NCI-H526 (cell line): ENCODE data around the gene TTC23.

Experiments used
- DNase-seq, 2 experiments: peaks; one replicate each; lab custom pipeline; 2025; lab: John Stamatoyannopoulos, UW

Gene TTC23, protein sequence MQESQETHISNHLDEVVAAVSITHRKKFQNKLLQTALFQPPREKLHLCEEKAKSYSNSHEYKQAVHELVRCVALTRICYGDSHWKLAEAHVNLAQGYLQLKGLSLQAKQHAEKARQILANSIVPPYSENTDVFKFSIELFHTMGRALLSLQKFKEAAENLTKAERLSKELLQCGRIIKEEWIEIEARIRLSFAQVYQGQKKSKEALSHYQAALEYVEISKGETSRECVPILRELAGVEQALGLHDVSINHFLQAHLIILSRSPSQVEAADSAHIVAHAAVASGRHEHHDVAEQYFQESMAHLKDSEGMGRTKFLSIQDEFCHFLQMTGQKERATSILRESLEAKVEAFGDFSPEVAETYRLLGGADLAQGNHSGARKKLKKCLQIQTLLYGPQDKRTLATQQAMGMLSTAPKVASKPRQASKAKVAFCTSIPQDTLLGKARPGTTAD

DNA sequence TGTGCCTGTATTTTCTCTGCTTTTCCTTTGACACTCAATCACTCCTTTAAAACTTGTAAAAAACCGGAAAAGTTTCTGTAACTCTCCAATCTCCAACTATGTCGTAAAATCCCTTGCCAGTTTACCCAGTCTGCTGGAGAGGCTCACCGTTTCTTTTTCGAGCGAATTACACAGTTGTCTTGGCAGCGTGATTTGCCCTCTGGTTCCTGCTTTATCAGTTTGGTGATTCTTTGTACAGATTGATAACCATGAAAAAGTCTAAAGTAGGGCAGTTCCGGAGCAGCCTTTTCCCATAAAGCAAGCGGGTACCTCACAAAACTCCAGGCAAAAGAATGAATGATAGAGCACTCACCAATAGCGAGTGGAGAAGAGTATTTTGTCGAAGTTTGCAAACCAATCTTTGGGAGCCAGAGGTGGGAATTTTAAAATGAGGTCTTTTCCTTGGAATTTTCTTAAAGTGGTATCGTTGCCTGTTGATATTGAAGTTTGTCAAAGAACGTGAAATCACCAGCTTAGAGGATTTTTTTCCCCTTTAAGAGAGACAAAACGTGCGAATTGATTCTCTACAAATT lies at the start of gene TTC23:
Gene TTC23, minus strand, starts transcription at position 312 of the 572 bp plus-strand sequence. CDS start 20,869 bp downstream, outside the sequence.
- DNase-seq: no peak

DNA sequence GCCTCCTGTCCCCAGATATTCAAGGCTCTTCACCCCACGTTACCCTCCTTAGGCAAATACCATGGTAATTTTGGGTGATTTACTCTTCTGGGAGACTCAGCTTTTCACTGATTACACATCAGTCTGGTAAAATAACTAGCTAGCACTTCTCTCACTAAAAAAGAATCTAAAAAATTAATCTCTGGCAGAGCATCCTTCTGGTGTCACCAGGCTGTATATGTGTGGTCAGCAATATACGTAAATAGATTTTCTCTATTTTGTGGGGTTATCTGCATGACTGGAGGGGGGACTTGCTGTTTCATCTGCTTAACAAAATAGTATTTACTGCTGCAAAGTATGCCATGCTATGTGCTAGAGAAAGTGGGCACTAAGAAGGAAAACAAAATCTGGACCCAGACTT lies 47.0 kb upstream of the TTC23 start:
- no peak for DNase-seq

DNA sequence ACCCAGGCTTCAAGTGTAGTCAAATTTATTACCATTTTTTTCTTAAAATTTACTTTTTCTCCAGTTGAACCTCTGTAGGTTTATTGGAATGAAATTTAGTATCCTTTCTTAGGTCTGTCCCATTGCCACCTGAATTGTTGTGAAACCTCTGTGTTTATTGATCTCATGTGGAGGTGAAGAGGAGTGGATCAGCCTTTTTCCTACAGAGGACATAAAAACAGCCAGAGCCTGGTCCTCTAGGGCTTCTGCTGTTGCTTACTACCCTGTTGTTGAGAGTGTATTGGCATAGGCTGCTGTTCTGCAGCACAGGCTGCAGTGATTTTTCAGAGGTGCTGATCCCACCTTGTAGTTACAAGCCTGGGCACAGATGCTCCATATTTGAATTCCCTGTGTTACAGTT lies 46.5 kb upstream of the TTC23 start:
- no peak for DNase-seq

DNA sequence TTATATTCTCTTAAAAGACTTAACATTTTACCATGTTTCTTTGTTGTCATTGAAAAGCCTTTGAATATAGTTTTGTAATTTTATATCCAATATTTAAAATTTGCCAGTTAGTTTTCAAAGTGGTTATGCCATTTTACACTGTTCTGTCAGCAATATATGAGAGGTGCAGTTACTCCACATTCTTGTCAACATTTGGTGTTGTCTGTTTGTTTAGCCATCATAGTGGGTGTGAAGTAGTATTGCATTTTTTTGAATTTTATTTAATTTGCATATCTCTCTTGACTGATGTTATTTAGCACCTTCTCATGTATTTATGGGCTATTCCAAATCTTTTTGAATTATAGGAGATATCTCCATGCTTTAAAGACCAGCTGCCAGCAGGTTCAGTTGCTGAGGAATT lies 42.3 kb upstream of the TTC23 start:
- DNase-seq: no peak

DNA sequence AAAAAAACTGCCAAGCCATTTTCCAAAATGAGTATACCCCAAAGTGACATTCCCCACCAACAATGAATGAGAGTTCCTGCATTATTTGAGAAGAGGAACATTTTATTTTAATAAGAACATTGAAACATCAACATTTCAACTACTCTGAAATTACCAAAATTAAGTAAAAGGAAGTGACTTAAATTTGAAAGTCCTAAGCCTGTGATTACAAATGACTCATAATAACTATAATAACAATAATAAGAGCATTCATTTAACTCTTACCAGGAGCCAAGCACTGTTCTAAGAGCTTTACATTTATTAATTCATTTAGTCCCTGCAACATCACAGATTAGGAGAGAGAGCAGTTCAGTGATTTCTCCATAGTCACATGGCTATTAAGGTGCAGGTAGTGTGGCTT lies 34.3 kb upstream of the TTC23 start:
- no peak for DNase-seq

DNA sequence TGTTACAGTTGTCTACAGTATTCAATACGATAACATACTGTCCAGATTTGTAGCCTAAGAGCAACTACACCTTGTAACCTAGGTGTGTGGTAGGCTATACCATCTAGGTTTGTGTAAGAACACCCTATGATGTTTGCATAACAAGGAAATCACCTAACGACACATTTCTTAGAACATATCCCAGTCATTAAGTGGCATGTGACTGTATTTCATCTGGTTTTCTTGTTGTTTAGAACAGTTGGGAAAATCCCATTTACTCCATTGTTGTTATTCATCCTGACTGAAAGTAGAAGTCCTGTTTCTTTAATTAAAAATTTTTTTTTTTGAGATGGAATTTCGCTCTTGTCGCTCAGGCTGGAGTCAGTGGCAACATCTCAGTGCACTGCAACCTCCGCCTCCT lies 33.2 kb upstream of the TTC23 start:
- no peak for DNase-seq

DNA sequence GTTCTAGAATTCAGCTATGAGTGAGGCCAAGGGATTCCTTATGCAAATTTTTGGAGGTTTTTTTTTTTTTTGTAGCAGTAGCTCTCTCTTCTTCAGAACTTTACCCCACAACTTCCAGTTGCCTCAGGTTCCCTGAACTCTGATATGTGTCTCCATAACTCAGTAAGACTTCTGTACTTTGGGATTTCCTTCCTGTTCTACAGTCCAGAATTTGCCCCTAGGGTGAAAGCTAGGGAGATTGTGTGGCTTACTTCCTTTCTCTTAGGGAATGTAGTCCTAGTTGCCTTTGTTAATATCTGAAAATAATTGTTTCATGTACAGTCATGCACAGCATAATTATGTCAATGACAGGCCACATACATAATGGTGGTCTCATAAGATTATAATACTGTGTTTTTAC lies 32.7 kb upstream of the TTC23 start:
- no peak for DNase-seq

DNA sequence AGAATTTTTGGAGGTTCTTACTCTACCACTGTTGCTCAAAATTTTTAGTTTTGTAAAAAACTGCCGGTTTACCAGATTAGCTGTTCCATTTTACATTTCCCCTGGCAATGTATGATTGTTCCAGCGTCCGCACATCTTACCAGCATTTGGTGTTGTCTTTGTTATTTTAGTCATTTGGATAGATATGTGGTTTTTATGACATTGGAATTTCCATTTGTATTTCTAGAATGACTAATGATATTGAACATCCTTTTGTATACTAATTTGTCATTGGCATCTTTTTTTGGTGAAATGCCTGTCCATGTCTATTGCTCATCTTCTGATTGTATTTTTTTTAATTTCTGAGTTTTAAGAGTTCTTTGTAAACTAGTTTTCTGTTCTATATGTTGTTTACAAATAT lies 30.4 kb upstream of the TTC23 start:
- DNase-seq: no peak

DNA sequence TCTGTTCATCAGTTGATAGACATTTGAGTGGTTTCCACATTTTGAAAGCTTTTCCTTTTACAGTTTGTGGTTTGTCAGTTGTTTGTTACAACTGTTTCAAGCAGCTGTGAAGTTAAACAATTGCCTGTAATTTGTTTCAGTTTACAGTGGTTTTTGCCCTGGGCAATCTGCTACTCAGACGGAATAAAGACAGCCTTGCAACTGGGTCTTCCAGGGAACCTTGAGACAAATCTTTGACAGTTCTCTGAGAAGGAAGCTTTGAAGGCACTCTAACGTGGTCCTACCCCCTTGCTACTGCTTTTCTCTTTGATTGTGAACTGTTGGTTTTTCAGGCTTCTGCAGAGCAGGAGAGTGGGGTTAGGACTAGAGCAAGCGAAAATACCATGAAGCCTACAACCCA lies 29.9 kb upstream of the TTC23 start:
- DNase-seq: no peak

DNA sequence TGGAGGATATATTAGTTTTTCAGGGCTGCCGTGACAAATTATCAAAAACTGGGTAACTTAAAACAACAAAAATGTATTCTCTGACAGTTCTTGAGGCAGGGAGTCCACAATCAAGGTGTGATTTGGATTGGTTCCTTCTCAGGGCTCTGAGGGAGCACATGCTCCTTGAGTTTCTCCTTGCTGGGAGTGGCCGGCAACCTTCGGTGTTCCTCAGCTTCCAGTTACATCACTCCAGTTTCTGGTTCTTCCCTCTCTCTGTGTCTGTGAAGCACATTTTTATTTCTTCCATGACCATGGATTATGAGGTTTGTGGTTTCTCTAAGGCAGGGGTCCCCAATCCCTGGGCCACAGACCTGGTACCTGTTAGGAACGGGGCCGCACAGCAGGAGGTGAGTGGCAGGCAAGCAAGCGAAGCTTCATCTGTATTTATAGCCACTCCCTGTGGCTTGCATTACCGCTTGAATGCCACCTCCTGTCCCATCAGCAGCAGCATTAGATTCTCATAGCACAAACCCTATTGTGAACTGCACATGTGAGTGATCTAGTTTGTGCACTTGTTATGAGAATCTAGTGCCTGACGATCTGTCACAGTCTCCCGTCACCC lies 26.2 kb upstream of the TTC23 start:
- DNase-seq: peak in 1 of 2 experiments; percentile 4

DNA sequence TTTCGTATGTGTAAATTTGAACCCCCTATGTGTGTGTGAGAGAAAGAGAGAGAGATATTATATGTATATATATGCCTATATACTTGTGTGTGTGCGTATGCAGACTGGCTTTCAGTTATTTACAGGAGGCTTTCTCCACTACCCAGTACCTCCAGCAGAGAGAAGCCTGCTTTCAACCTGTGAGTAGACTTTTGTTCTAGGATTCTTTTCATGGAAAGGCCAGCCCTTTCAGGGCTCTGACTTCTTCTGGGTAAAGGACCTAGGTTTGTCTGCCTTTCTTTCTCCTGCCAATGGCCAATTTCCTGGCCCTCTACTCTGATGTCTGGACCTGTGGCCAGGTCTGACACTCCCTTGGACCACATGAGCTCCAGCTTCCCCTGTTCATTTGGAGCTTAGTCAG lies 25.7 kb upstream of the TTC23 start:
- no peak for DNase-seq

DNA sequence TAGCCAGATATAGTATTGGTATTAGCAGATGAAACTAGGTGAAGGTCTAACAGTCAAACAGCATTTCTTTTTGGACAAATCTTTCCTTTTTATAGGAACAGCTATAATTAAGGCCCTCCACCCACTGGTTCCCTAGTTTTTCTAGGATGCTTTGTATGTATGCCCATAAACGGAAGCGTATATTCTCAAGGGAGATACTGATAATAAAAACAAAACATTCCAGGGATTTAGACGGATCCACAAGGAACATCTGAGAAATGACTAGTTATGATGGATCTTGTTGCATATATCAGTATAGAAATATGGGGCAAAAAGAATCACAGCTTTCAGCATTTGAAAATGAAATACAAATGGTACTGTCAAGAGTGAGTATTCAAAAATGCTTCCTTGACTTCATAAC lies 24.4 kb upstream of the TTC23 start:
- DNase-seq: no peak

DNA sequence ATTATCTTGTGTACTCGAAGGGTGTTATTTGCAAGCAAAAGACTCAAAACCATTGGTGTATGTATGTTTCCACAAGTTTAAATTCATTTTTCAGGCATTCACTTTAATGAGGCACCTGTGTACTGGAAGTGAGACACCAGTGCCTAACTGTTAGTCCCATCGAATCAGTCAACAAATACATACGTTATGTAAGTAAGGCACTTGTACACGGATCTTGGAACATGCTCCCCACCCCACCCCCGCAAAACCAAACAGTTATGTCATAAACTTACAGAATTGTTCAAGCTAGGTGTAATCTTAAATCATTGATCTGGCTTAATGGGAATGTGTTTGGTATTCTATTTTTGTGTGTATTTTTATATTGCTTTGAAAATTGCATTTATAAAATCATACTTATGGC lies 19.1 kb upstream of the TTC23 start:
- no peak for DNase-seq

DNA sequence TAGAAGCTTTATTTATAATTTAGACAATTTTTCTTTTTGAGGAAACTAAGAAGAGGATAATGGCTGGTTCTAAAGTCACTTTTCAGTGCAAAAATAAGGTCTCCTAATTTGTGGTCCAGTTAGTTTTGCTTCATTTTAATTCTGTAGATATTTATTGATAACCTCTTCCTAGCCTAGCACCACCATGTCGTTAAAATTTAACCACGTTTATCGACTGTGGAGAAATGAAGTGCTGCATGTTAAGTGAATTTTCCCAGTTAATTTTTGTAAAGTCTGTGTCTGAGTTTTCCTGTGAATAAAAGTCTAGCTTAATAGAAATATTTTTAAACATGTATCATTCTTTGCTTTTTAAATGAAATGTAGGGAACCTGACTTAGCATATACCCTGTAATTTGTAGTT lies 18.6 kb upstream of the TTC23 start:
- no peak for DNase-seq

DNA sequence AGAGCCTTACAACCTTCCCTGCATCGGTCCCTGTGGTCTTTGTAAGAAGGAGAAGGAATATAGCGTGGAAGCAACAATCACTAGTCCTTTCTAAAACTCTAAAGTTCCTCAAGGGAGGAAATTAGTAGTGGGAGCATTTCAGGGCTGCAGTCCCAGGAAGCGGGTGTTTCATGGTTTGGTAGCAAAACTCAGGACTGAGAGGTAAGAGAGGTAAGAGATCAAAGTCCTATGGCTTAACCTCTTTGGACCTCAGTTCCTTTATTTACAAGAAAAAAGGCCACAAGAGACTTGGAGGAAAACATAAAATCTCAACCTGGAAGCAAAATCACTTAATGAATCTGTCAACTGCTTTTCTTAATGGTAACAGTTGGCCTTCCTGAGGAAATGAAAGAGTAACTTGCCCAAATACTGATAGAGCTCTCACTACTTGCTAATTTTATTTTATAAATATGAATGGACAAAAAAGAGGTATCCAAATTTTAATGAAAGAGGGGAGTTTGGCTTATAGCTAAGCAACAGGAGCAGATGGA lies 16.2 kb upstream of the TTC23 start:
- no peak for DNase-seq

DNA sequence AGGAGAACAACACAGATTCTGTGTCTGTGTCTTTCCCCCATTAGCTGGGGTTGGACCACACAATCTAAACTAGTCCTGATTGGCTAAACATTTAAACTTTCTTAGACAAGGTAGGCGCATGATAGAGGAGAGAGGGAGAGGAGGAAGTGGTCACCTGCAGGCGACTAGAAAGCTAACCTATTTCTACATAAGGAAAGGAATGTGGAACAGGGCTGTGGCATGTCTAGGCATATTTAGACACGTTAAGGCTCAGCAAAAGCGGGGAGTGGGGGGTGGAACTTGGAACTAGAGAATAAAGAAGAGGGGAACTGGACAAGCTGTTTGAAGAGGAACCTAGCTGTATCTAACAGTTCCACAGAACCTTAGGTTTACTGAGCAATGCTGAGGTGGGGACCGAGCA lies 14.7 kb upstream of the TTC23 start:
- no peak for DNase-seq

DNA sequence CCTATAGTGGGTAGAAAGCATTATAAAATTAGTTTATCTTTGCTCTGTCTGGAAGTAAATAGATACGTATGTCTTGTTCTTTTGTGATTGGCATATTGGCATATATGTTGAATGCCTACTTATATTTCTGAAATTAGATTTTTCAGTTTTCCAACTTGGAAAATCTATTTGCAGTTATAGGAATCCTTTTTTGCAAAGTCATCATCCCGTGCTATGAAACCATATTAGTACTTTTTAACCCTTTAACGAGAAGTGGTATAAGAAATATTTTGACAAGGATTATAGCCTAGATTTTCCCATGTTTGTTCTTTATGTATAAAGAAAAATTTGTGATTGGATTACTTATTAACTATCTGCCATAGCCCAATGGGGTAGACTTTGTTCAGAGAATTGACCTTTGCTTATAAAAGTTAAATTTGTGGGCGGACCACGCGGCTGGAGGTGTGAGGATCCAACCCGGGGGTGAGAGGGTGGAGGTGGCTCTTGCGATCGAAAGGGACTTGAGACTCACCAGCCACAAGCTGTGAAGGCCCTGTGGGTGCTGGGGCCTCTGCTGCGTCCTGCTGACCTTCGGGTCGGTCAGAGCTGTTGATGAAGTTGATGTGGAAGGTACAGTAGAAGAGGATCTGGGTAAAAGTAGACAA lies 7.8 kb upstream of the TTC23 start:
- no peak for DNase-seq

DNA sequence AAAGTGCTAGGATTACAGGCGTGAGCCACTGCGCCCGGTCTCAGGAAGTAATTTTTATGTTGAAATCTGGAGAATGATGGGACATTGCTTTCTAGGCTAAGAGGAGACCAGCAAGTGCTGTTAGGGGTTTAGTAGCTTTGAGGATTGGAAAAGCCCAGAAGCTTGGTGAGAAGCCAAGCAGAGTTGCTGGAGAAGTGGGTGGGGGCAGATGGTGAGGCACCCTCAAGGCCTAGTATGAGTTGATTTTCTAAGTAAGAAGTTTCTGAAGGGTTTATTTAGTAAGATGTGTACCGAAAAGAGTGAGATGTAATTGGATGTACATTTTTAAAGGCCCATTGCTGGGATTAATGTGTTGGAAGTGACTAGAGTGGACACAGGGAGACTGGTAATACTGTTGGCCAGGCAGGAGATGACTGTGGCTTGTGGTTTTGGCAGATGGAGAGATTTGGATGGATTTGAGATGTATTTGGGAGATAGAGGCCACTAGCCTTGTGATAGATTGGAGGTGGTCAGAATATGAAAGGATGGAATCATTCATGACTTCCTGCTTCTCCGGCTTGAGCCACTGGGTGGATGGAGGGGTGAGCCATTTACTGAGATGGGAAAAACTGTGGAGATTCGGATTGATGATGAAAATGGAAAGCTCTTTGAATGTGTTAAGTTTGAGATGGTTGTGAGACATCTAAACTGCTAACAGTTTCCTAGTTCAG lies 4.2 kb upstream of the TTC23 start:
- no peak for DNase-seq

DNA sequence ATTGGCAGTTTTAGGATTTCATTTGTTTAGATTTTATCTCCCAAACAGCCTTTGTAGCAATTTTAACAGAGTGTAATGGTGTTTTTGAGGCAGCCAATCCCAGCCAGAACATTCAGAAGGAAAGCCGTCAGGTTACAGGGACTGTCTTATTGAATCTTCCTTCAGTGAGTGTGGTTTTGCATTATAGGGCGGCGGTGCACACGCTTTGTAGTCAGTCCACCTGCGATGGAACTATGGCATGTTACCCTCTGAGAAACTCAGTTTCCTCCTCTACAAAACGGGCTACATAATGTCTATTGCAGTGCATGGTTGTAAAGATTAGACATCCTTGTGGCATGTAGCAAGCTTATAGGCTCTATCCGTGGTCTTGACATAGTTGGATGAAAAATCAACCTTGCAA lies 2.9 kb upstream of the TTC23 start:
- peak in 1 of 2 experiments; percentile 37 for DNase-seq

DNA sequence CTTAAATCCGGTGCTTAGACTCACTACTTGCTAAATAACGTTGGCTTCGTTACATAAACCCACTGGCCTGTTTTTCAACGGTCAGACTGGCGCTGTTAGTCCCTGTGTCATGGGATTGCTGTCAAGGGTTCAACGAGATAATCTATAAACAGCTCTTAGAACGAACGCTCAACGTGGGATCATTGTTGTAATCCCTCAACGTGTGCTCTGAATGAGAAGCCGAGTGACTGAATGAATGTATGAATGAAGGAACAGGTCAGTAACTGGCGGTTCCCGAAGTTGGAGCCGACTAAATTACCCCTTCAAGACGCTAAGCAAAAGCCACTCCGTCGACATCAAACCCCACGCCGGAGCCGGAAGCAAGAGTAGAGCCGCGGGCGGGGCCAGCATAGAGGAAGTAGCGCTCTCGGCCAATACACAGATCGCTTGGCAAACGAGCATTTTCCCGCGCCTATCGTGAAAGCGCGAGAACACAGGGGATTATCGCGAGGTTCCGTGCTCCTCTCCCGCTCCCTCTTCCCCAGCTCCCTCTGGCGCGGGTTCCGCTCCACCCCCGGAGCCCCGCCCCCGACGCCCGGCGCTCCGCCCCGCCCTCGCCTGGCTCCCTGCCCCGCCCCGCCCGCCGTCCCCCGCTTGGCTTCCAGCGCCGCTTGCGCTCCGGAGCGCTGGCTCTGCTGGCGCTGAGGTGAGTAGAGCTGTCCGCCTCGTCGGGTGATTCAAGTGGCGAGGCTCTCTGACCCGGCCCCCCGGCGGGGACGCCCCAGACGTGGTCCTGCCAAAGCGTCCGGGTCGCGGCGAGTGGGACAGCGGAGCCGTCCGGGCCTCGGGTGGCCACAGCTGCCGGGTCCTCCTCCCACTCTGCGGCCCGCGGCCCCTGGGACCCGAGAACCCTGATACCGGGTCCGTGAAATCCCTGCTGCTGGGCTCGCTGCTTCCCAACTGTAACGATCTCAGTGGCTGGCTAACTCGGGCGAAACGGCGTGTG lies 1.8 kb upstream of the TTC23 start, which contains the start of gene LRRC28:
Gene LRRC28, plus strand, starts transcription at position 625 of the 985 bp plus-strand sequence. CDS start 4,477 bp downstream, outside the sequence.
- DNase-seq: peak; percentile 98 to 99

DNA sequence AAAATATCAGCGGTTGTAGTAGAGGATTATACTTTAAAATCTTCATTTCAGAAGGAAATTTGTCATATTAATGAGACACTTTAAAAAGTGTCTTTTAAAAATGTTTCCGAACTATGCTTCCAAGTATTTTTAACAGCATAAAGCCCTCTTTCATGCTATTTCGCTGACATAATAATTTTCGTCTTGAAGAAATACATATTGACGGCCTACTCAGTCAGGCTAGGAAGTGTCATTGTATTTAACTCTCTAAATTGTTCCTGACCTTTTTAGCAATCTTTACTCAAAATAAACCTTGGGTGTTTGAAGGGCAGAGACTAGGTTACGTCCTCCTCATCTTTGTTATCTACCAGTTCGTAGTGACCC lies 1.1 kb upstream of the TTC23 start:
- peak in 1 of 2 experiments; percentile 38 for DNase-seq
